HG02970 (cell line): ENCODE results near the gene CLEC9A.

Experiments
- ATAC-seq: cut with Tn5 transposase; IDR thresholded peaks from one replicate; pipeline ENCODE4 v1.9.1; 2021; ENCODE audit warnings: mild to moderate bottlenecking, moderate library complexity, moderate number of reproducible peaks; ENCODE audit not compliant: unreplicated experiment, low FRiP score

Gene CLEC9A

DNA sequence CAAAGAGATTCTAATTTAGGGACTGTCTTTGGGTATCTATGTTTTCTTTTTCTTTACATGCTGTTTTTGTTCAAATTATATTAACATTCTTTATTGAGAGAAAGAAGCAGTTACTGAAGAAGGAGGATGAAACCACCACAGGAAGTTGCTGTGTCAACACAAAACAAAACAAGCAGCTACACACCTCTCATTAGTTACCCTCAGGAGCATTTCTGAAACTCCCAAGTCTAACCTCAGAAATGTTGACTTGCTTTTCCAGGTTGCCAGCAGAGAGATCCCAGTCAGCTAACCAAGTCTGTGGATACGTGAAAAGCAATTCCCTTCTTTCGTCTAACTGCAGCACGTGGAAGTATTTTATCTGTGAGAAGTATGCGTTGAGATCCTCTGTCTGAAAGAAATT is 34.8 kb downstream of the CLEC9A start:
- ATAC-seq = no peak

DNA sequence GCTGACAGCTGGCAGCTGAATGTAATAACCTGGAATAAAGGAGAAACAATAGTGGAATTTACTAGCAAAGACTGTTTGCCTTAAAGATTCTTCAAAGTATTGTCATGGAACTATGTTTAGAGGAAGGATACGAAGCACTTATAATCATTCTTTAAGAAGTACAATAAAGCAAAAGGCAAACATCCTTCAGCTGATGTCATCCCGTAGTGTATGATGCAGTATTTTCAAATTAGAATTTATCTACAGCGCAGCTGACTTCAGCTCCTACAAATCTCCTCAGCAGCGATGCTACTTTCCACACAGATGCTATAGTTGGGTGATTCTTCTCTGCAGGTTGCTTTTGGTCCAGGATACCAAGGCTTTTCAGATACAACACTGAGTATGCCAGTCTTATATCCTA is 36.8 kb downstream of the CLEC9A start:
- no peak for ATAC-seq

DNA sequence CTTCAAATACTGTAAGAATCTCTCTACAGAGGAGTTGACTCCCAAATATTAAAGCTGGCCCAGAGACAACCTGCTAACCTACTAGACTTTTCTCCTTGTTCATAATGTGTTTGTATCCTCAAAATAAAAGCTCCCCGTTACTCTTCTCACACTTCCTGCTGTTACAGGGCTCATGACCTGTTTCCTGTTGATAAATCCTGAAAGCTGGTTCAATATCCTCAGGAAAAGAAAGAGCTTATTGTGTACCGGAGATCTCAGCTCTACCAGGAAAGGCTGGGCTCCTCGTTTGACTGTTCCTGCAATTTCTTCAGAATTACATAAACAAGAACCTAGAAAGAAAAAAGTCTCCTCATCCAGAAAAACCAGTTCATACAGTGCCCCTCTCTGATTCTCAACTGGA is 37.5 kb downstream of the CLEC9A start:
- no peak for ATAC-seq

DNA sequence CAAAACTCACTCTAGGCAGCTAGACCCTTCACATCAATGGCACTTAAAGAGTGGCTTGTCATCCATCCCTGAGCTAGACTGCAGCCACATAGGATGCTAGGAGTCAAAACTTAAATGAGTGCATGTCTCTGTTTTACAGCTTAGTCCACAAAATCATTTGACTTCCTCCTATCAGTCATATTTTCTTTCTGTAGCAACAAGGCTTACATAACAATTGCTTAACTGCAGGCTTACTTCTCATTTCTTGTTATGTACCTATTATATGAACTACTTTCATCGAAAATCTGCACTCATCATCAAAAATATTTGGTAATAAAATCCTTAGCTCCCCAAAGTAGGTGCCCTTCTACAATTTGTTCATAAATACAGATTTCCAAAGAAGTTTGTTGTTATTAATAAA is 38.2 kb downstream of the CLEC9A start:
- no peak for ATAC-seq

DNA sequence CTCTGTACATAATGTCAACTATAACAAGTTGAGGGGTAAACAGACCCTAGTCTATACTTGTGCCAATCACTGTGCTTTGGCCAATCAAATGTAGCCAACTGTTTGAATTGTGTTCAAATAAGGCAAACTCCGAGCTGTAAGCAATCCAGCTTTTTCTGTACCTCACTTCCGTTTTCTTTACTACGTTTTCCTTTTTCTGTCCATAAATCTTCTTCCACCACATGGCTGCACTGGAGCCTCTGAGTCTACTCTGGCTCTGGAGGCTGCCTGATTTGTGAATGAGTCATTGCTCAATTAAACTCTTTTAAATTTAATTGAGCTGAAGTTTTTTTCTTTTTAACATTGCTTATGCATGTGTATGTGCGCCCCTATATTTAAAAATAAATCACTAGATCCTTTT is 38.6 kb downstream of the CLEC9A start:
- no peak for ATAC-seq

DNA sequence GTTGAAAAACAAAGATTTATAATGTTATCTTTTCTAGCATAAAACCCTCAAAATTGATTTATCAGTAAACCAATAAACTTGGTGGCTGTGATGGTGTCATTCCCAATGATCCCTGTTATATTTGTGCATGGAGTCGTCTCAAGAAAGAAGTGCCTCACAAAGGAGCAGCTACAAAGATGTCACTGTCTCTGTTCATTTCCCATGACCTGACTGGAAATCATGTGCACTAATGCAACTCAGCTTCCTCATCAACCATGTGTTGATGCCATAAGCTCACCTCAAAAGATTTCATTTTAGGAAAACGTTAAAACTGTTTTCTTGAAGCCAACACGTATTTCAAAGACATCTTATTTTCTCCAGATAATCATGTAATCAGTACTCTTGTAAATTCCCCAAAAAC is 39.5 kb downstream of the CLEC9A start:
- ATAC-seq = no peak

DNA sequence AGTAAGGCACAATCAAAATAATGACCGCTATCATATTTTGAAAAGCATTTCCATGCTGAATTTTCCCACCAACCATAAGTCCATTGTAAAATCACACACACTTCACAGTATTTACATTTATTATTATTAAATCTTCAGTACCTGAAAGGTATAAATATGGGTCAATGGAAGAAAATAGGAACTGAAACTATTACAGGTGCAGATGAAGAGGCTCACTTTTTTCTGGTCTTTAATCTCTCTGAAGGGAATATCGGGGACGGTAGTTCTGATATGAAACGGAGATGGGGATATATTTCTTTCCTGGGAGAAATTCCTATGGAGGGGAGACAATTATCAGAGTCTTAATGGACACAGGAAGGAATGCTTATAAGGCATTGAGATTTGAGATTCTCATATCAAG is 39.9 kb downstream of the CLEC9A start:
- no peak for ATAC-seq

DNA sequence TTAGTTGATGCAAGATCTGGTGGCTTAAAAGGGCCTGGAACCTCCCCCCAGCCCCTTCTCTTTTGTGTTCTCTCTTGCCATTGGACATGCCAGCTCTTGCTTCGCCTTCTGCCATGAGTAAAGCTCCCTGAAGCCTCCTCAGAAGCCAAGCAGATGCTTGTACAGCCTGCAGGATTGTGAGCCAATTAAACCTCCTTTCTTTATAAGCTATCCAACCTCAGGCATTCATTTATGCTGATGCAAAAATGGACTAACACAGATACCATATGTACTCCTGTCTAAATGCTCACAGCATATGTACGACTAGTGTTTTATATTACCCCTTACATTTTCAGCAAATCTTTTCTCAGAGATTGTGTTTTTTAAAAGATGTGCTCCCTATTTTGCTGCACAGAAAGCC is 41.6 kb downstream of the CLEC9A start:
- ATAC-seq = no peak

DNA sequence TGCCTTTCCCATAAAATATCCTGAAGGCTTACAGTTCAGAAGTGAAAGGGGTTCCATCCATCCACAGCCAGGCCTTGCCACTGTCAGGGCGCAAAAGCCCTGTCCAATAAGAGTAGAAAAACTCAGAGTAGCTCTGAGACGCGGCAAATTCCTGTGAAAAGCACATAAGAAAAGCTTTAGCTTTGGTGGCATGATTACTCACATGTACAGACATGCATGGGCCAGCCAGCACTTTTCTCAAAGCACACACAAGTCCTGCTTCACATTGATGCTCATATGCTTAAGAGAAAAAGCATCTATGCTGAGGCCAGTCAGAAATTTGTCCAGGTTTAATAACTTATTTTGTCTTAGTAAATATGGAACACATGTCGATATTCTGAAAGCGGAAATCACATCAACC is 42.8 kb downstream of the CLEC9A start:
- ATAC-seq = no peak

DNA sequence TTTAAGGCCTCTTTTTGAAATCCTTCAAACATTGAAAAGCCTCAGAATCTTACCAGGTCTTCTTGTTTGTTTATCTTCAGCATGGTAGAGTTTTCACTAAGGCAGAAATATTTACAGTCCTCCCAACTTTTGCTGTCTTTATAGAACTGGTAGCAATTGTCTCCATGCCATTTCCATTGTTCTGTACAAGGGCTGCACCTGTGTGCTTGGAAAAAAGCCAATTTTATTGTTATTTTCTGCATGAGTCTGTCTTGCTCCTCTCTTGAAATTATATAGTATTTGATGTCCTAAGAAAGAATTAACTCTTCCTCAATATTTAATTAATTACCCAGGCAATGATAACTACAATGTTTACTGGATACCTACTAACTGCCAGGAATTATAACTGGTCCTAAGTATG is 45.0 kb downstream of the CLEC9A start:
- no peak for ATAC-seq

DNA sequence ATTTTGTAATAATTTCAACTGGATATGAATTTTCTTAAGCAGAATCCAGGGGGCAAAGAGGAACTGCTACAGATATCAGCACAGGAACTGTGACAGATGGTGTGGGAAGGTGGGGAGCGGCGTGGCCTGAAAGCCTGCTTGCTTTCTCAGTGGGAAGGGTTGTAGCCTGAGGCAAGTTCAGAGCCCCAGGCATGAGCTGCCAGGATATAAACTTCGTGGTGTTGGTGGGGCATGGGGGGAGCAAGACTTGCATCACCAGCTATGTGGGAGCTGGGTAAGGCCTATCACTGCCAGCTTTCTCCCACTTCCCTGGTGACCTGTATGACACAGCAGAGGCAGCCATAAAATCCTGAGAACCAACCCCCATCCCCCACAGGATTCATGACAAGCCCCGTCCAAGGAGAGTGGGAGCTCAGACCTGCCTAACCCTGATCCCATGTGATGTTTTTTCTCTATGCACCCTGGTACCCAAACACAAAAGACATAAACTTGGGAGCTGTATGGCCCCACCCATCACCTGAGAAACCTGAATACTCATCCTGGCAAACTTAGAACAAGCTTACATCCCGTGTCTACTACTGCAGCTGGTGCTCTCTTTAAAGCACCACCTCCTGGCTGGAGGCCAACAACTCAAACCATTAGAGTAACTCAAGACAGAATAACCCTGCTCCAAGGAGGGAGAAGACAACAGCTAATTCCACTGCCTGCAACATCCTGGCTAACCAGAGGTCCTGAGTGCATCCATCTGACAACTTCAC is 51.8 kb downstream of the CLEC9A start:
- ATAC-seq = no peak

DNA sequence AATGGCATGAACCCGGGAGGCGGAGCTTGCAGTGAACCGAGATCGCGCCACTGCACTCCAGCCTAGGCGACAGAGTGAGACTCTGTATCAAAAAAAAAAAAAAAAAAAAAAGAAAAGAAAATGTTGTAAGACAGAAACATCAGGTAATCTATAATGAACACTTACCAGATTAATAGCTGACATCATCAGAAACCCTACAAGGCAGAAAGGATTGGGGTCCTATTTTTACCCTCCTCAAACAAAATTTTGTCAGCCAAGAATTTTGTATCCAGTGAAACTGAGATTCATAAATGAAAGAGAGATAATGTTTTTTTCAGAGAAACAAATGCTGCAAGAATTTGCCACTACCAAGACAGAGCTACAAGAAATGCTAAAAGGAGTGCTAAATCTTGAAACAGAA is 54.3 kb downstream of the CLEC9A start:
- ATAC-seq = no peak

DNA sequence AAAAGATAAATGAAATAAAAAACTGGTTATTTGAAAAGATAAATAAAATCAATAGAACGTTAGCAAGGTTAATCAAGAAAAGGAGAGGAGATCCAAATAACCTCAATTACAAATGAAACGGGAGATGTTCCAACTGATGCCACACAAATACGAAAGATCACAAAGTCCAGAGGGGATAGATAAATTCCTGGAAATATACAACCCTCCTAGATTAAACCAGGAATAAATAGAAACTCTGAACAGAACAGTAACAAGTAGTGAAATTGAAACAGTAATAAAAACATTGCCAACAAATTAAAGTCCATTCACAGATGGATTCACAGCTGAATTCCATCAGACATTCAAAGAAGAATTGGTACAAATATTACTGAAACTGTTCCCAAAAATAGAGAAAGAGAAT is 55.9 kb downstream of the CLEC9A start:
- no peak for ATAC-seq

DNA sequence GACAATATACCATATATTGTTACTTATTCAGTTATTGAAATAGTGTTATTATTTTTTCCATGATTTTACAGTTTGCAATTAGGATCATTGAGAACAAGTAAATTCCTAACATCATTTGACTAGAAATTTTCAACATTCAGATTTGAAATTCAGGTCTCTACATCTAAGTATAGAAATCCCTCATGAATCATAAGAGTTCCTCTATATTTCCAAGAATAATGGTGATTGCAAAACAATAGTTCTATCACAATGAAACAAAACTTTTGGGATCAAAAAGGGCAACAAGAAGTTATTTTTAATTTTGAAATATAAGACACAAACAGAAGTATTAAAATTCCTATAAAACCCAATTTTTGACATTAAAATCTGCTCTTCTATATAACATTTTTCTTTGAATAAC is 57.5 kb downstream of the CLEC9A start:
- no peak for ATAC-seq

DNA sequence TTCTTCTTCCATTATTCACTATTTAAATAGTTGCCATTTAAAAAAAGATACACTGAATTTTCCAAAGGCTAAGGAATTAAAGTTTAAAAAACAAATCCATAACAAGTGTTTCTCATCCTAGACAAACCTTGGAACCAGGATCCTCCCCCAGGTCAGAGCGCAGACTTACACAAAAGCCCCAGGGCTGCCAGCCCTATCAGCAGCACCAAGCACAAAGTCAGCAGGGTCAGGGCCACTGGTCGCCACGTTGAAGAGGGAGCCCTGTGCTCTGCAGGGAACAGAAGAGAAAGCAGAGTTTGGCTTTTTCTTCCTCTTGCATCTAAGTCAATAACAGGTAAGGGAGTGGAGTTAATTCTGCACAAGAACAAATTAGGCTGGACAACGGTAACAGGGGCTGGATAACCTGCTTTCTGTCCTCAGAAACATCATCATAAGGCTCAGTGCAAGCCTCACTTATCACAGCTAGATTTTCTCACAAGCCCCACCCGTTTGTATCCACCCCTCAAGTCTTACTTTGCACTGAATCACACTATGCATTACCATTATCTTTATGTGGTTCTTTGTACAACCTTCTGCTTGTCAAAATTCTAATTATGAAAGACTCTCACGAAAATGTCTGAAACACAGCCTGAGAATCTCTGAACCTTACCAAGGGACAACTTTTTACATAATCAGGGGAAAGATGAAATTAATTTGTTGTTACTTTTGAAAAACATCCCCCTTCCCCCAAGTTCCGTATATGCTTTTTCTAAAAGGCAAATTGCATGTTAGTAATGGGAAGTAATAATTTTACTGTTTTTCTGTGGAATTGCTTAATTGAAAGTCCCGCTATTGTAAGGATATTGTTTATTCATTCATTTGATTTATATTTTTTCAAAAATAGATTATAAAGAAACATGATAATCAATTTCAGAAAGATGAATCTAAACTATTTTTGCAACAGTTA is 58.7 kb downstream of the CLEC9A start:
- ATAC-seq = no peak

DNA sequence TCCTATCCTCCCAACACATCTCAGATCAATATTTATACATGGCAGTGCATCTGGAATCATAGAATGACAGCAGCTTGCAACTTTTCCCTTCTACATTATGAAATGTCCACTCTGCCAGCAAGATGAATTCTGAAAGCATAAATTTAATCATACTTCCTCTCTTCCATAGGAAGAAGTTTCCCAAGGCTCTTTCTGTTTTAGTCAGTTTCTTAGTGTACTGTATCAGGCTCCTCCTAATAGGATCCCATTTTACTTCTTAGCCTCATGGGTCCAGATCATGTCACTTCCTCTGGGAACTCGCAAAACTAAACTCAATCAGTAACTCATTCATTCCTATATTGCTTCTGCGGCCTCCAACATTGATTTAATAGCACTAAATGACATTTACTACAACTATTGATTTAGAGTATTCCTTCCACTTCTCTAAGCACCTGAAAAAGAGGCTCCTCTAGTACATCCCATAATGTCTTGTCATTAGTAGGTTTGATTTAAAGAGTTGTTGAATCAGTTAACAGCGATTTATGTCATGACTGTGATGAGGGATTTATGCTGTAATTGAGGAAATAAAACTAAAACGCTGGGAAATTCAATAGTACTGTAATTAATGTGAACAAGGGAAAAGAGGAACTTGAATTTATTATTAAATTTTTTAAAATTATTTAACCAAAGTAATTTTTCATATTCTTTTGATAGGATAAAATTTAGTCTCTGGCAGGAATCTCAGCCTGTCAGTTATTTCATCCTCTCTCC is 64.3 kb downstream of the CLEC9A start:
- ATAC-seq = no peak

DNA sequence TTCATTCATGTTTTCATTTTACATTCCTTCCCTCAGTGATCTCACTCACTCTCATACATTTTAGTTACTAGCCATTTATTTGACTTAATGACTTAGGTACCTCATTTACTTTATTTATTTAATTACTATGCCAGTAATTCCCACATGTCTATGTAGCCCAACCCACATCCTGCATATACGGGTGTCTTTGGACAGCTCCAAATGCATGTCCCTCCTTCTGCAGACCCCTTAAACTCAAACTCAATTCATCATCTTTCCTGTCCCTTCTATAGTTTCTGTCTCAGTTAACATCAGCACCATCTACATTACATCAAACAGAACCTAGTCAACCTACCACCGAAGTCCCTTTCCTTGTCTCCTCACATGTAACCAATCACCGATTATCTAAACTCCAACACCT is 65.5 kb downstream of the CLEC9A start:
- ATAC-seq = no peak

DNA sequence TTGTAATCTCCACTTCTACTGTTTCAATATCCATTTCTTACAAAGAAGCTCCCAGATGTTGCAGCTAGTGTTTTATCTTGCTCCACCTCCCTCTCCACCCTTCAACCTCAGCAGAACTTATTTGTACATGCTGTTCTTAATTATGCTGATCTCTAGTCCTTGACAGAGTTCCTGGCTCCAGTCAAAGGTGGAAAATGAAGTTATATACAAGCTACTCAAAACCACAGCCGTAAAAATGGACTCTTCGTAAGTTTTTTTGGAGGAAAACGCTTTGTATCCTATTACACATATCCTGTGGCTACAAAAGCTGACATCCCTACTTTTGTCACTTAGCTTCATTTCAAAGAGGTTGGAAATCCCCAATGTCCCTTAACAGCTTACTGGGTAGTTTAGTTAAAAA is 67.0 kb downstream of the CLEC9A start:
- no peak for ATAC-seq

DNA sequence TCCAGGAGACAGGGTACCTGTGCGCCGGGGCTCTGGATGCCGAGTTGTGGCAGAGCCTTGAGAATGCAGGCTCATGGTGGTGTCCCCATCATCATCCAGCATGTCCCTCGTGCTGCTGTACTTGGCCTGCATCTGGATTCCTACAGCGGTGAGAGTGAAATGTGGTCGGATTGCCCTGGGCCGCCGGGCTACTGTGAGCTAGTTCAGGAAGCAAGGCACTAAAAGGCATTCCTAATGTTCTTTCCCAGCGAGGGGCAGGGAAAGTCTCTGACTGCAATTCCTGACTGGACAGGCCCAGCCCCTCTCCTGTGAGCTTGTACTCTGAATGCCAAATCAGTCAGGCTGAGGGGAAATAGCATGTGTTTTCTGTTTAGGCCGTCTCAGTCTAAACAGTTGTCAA is 68.3 kb downstream of the CLEC9A start, which contains the start of gene CLEC1A:
CLEC1A (minus strand) TSS at position 195 of the 400 bp plus-strand sequence; CDS start at position 132, 63 bp downstream.
- no peak for ATAC-seq

DNA sequence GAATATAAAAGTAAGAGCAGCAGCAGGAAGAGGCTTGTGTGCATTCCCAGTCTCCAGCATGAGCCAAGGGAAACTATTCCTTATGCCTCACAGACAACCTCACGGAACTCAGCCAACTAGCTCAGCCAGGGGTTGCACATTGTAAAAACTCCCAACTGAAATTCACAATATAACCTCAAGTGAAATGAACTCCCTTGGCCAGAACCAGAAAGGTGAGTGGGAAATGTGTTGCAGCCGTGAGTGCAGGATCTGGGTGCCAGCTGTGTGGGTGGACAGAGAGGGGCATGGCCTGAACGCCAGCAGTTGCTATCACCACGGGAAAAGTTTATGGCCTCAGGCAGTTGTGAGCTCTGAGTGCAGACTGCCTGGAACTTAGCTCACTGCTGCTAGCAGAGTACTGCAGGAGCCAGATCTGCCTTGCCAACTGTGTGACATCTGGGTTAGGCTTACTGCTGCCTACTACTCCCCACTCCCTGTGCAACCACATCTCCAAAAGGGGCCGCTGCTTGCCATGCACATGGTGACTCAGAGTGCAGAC is 70.6 kb downstream of the CLEC9A start:
- no peak for ATAC-seq
